H1 (cell line): ENCODE data around the gene TSPOAP1. TPM values are rescaled to one million over a fixed set of nuclear protein-coding genes. Genes with fewer than 3 reads are reported as not detected.

Experiments
- ATF3 ChIP-seq: IDR thresholded peaks from 2 replicates; pipeline ENCODE4 v1.6.1; 2011; ENCODE audit warnings: low read depth, mild to moderate bottlenecking, low read length; ENCODE audit not compliant: insufficient read depth
- JUN ChIP-seq: IDR thresholded peaks from 2 replicates; pipeline ENCODE4 v1.6.1; 2011; ENCODE audit warnings: low read depth, mild to moderate bottlenecking, improper control_type of control experiment, low read length
- NANOG ChIP-seq: IDR thresholded peaks from 2 replicates; pipeline ENCODE4 v1.6.1; 2011; ENCODE audit warnings: low read length, low read depth, mild to moderate bottlenecking, inconsistent platforms; ENCODE audit not compliant: insufficient read depth, poor library complexity, severe bottlenecking
- POLR2AphosphoS5 ChIP-seq: IDR thresholded peaks from 2 replicates; pipeline ENCODE4 v1.6.1; 2011; ENCODE audit warnings: low read depth, low read length
- RAD21 ChIP-seq, 2 experiments: IDR thresholded peaks in 1 of 2; conservative IDR thresholded peaks in 1 of 2; 2 replicates each; pipeline ENCODE4 v1.6.1; 2011; ENCODE audit warnings: low read depth in 2 of 2, low read length in 2 of 2, improper control_type of control experiment in 1 of 2, inconsistent platforms in 1 of 2, mild to moderate bottlenecking in 1 of 2, moderate library complexity in 1 of 2
- RBBP5 ChIP-seq: IDR thresholded peaks from 2 replicates; pipeline ENCODE4 v1.7.1; 2012; ENCODE audit warnings: low read depth, mild to moderate bottlenecking, inconsistent platforms, low read length, moderate library complexity, borderline replicate concordance
- polyA plus RNA-seq, 7 experiments: library from polyadenylated mRNA; depleted of rRNA in 3 of 7; stranded (reverse) in 5 of 7; unstranded in 2 of 7; fragments of >200 nt in 5 of 7; fragments of 200-250 nt in 2 of 7; gene quantifications; 1 replicate in 5 of 7; 2 replicates in 1 of 7; 4 replicates in 1 of 7; pipeline versions ENCODE4 v1.2.1 to v1.2.3, GENCODE V29; 2011 to 2013; ENCODE audit warnings: missing spikeins in 2 of 7, mixed read lengths in 2 of 7
- total RNA-seq: library from RNA; stranded (reverse); fragmentation: NEBNext Ultra II Directional; extraction: Animal tissue kit (Norgen Biotek cat#: 25700); gene quantifications from 2 replicates; pipeline ENCODE4 v1.2.1, GENCODE V29; 2021

TSPOAP1 gene
- total and polyA plus RNA-seq, 2 of the 8 experiments (the other 6 are each of a cell fraction or from before 2014, with no cell fraction given), result 7.6 to 9.2 TPM

GRCh38 chr17:58264407-58265103 lies 64.0 kb downstream of the TSPOAP1 start (continued):
- TF ChIP-seq RAD21 (IDR thresholded peaks at IDR 0.05 in 1 of 2, conservative IDR thresholded peaks at IDR 0.05 in 1 of 2; ENCODE audit: low read depth in 2 of 2, low read length in 2 of 2) (no peak), POLR2AphosphoS5 (no peak), ATF3 (no peak), RBBP5 (no peak), JUN (no peak), NANOG (no peak)
- TF ChIP-seq, all 59 proteins: peak for 0
